ENCODE data around the gene SOX6. TPM values are rescaled to one million over a fixed set of nuclear protein-coding genes. Genes with fewer than 3 reads are reported as not detected.

The SOX6 gene
- total and polyA plus RNA-seq, 2 experiments from 2014 or later, result 0.03 to 0.66 TPM

DNA sequence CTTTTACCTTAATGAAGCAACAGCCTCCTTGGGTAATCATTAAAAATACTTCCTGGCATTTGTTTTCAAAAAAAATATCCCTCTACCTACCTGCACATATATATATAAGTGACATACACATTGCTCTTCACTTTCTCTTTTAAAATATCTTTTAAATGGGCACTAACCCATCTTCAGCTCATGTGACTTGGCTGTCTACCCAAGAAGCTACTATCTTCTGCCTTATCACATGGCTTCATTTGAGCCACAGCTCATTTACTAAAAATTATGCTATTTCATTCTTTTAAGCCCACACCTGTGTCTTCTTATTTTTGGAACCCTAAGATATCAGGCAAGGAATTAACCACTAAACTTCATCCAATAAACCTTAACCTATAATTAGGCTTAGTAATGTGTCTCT, 37.0 kb upstream of the SOX6 start:
- Histone ChIP-seq H3K4me3 (no peak overlapping the region), H3K9me2 (ENCODE audit: insufficient read depth) (no peaks in the 10 kb centered on the region), H3K4me1 (ENCODE audit: insufficient read depth) (no peaks in the 10 kb centered on the region), H3K27me3 (ENCODE audit: insufficient read depth) (peaks cover 64% of the 10 kb centered on the region), H3F3A (replicated peaks; ENCODE audit: low read depth) (no peaks in the 10 kb centered on the region), H3K36me3 (ENCODE audit: insufficient read depth) (no peaks in the 10 kb centered on the region), H4K20me1 (replicated peaks; ENCODE audit: insufficient read depth) (no peaks in the 10 kb centered on the region; the same call in 1 of the 2 replicates), H3K27ac (ENCODE audit: low read depth) (no peak overlapping the region), H2AFZ (no peak overlapping the region), H3K4me2 (no peak overlapping the region), H3K79me2 (replicated peaks; ENCODE audit: insufficient read depth) (no peaks in the 10 kb centered on the region)
- ATAC-seq (no peak), DNase-seq (ENCODE audit: low spot score) (no peak)
- H3K27me3 Mint-ChIP-seq (ENCODE audit: insufficient read depth, low read depth, poor library complexity), result peaks cover 8% of the 10 kb centered on the region
- no peaks in the 10 kb centered on the region for H3K9me3 Mint-ChIP-seq
- no peaks in the 10 kb centered on the region for H3K4me1 Mint-ChIP-seq
- TF ChIP-seq JUNB (IDR thresholded peaks at IDR 0.05; ENCODE audit: unreplicated experiment) (no peak), ZNF331 (CRISPR knock-in tag; IDR thresholded peaks at IDR 0.05; ENCODE audit: low read depth) (no peak), POLR2AphosphoS5 (IDR thresholded peaks at IDR 0.05; ENCODE audit: low read depth) (no peak), ZNF114 (CRISPR knock-in tag; IDR thresholded peaks at IDR 0.05) (no peak), CREB1 (CRISPR knock-in tag; IDR thresholded peaks at IDR 0.05; ENCODE audit: low read depth) (no peak), EZH2 (IDR thresholded peaks at IDR 0.05; ENCODE audit: low read depth, unreplicated experiment) (no peak), NANOG (IDR thresholded peaks at IDR 0.05; ENCODE audit: borderline replicate concordance) (no peak), EZH2phosphoT487 (IDR thresholded peaks at IDR 0.05; ENCODE audit: unreplicated experiment) (no peak), STAT1 (IDR thresholded peaks at IDR 0.05; ENCODE audit: unreplicated experiment) (no peak)
- TF ChIP-seq, protein P1, sequence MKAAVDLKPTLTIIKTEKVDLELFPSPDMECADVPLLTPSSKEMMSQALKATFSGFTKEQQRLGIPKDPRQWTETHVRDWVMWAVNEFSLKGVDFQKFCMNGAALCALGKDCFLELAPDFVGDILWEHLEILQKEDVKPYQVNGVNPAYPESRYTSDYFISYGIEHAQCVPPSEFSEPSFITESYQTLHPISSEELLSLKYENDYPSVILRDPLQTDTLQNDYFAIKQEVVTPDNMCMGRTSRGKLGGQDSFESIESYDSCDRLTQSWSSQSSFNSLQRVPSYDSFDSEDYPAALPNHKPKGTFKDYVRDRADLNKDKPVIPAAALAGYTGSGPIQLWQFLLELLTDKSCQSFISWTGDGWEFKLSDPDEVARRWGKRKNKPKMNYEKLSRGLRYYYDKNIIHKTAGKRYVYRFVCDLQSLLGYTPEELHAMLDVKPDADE (IDR thresholded peaks at IDR 0.05), result no peak
- TF ChIP-seq, protein P2, sequence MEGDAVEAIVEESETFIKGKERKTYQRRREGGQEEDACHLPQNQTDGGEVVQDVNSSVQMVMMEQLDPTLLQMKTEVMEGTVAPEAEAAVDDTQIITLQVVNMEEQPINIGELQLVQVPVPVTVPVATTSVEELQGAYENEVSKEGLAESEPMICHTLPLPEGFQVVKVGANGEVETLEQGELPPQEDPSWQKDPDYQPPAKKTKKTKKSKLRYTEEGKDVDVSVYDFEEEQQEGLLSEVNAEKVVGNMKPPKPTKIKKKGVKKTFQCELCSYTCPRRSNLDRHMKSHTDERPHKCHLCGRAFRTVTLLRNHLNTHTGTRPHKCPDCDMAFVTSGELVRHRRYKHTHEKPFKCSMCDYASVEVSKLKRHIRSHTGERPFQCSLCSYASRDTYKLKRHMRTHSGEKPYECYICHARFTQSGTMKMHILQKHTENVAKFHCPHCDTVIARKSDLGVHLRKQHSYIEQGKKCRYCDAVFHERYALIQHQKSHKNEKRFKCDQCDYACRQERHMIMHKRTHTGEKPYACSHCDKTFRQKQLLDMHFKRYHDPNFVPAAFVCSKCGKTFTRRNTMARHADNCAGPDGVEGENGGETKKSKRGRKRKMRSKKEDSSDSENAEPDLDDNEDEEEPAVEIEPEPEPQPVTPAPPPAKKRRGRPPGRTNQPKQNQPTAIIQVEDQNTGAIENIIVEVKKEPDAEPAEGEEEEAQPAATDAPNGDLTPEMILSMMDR (conservative IDR thresholded peaks at IDR 0.05; ENCODE audit: low read depth in 2 of 2), result no peak
- TF ChIP-seq, protein P3, sequence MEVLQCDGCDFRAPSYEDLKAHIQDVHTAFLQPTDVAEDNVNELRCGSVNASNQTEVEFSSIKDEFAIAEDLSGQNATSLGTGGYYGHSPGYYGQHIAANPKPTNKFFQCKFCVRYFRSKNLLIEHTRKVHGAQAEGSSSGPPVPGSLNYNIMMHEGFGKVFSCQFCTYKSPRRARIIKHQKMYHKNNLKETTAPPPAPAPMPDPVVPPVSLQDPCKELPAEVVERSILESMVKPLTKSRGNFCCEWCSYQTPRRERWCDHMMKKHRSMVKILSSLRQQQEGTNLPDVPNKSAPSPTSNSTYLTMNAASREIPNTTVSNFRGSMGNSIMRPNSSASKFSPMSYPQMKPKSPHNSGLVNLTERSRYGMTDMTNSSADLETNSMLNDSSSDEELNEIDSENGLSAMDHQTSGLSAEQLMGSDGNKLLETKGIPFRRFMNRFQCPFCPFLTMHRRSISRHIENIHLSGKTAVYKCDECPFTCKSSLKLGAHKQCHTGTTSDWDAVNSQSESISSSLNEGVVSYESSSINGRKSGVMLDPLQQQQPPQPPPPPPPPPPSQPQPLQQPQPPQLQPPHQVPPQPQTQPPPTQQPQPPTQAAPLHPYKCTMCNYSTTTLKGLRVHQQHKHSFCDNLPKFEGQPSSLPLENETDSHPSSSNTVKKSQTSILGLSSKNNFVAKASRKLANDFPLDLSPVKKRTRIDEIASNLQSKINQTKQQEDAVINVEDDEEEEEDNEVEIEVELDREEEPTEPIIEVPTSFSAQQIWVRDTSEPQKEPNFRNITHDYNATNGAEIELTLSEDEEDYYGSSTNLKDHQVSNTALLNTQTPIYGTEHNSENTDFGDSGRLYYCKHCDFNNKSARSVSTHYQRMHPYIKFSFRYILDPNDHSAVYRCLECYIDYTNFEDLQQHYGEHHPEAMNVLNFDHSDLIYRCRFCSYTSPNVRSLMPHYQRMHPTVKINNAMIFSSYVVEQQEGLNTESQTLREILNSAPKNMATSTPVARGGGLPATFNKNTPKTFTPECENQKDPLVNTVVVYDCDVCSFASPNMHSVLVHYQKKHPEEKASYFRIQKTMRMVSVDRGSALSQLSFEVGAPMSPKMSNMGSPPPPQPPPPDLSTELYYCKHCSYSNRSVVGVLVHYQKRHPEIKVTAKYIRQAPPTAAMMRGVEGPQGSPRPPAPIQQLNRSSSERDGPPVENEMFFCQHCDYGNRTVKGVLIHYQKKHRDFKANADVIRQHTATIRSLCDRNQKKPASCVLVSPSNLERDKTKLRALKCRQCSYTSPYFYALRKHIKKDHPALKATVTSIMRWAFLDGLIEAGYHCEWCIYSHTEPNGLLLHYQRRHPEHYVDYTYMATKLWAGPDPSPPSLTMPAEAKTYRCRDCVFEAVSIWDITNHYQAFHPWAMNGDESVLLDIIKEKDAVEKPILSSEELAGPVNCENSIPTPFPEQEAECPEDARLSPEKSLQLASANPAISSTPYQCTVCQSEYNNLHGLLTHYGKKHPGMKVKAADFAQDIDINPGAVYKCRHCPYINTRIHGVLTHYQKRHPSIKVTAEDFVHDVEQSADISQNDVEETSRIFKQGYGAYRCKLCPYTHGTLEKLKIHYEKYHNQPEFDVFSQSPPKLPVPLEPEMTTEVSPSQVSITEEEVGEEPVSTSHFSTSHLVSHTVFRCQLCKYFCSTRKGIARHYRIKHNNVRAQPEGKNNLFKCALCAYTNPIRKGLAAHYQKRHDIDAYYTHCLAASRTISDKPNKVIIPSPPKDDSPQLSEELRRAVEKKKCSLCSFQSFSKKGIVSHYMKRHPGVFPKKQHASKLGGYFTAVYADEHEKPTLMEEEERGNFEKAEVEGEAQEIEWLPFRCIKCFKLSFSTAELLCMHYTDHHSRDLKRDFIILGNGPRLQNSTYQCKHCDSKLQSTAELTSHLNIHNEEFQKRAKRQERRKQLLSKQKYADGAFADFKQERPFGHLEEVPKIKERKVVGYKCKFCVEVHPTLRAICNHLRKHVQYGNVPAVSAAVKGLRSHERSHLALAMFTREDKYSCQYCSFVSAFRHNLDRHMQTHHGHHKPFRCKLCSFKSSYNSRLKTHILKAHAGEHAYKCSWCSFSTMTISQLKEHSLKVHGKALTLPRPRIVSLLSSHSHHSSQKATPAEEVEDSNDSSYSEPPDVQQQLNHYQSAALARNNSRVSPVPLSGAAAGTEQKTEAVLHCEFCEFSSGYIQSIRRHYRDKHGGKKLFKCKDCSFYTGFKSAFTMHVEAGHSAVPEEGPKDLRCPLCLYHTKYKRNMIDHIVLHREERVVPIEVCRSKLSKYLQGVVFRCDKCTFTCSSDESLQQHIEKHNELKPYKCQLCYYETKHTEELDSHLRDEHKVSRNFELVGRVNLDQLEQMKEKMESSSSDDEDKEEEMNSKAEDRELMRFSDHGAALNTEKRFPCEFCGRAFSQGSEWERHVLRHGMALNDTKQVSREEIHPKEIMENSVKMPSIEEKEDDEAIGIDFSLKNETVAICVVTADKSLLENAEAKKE (CRISPR knock-in tag; IDR thresholded peaks at IDR 0.05), result no peak
- TF ChIP-seq, protein P4, sequence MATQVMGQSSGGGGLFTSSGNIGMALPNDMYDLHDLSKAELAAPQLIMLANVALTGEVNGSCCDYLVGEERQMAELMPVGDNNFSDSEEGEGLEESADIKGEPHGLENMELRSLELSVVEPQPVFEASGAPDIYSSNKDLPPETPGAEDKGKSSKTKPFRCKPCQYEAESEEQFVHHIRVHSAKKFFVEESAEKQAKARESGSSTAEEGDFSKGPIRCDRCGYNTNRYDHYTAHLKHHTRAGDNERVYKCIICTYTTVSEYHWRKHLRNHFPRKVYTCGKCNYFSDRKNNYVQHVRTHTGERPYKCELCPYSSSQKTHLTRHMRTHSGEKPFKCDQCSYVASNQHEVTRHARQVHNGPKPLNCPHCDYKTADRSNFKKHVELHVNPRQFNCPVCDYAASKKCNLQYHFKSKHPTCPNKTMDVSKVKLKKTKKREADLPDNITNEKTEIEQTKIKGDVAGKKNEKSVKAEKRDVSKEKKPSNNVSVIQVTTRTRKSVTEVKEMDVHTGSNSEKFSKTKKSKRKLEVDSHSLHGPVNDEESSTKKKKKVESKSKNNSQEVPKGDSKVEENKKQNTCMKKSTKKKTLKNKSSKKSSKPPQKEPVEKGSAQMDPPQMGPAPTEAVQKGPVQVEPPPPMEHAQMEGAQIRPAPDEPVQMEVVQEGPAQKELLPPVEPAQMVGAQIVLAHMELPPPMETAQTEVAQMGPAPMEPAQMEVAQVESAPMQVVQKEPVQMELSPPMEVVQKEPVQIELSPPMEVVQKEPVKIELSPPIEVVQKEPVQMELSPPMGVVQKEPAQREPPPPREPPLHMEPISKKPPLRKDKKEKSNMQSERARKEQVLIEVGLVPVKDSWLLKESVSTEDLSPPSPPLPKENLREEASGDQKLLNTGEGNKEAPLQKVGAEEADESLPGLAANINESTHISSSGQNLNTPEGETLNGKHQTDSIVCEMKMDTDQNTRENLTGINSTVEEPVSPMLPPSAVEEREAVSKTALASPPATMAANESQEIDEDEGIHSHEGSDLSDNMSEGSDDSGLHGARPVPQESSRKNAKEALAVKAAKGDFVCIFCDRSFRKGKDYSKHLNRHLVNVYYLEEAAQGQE (IDR thresholded peaks at IDR 0.05; ENCODE audit: unreplicated experiment), result no peak
- H3K4me3 Mint-ChIP-seq, result no peak overlapping the region
- no peak overlapping the region for H3K27ac Mint-ChIP-seq
- no peaks in the 10 kb centered on the region for H3K36me3 Mint-ChIP-seq (ENCODE audit: low read depth)

Measured in GM23338 (cell line).